Measurements from ENCODE around the gene CLIC6. TPM values are rescaled to one million over a fixed set of nuclear protein-coding genes. Genes with fewer than 3 reads are reported as not detected.

CLIC6 gene
- total and polyA plus RNA-seq, 2 of the 4 experiments (the other 2 are of a cell fraction) = not detected

GRCh38 chr21:34619841-34620665 is 48.7 kb upstream of the CLIC6 start:
- Histone ChIP-seq H3K4me1 (ENCODE audit: control insufficient read depth, insufficient read depth, low read length) (no peaks in the 10 kb centered on the region), H2BK5ac (ENCODE audit: low read depth, low read length, poor library complexity, severe bottlenecking) (no peak overlapping the region), H3K36me3 (ENCODE audit: control insufficient read depth, insufficient read depth, low read length) (no peaks in the 10 kb centered on the region), H3K27me3 (ENCODE audit: control insufficient read depth, insufficient read depth, low read length) (peaks cover 38% of the 10 kb centered on the region), H3K23ac (ENCODE audit: low read depth, low read length) (no peak overlapping the region), H3K9me1 (ENCODE audit: insufficient read depth, low read length) (no peaks in the 10 kb centered on the region), H3K4me3 (ENCODE audit: insufficient read depth, low read depth, low read length) (no peak overlapping the region), H3K4ac (ENCODE audit: low read depth, low read length) (no peak overlapping the region), H2BK15ac (ENCODE audit: low read depth, low read length) (no peak overlapping the region), H2AK9ac (replicated peaks; ENCODE audit: low read depth, low read length, poor library complexity) (no peak overlapping the region), H3K18ac (ENCODE audit: low read depth, low read length) (no peak overlapping the region), H3K27ac (ENCODE audit: insufficient read depth, low read length) (no peak overlapping the region), H3K4me2 (ENCODE audit: low read depth, low read length) (no peak overlapping the region), H3K9me3 (ENCODE audit: control insufficient read depth, insufficient read depth, low read length) (peaks cover 2% of the 10 kb centered on the region; the same call in 1 of the 2 replicates), H4K91ac (ENCODE audit: insufficient read depth, low read depth, low read length) (no peak overlapping the region), H2AFZ (replicated peaks; ENCODE audit: low read length, poor library complexity) (no peak overlapping the region), H4K20me1 (ENCODE audit: insufficient read depth, low read length) (no peaks in the 10 kb centered on the region), H2BK120ac (ENCODE audit: low read depth, low read length) (no peak overlapping the region), H3K56ac (ENCODE audit: extremely low read depth, insufficient read depth, low read length) (no peak overlapping the region), H3K79me1 (ENCODE audit: low read depth in 1 of 2, low read length in 2 of 2) (no peaks in the 10 kb centered on the region), H3K14ac (replicated peaks; ENCODE audit: low read depth, low read length) (no peak overlapping the region), H2BK20ac (ENCODE audit: low read depth, low read length) (no peak overlapping the region), H2AK5ac (ENCODE audit: low read depth, low read length) (no peak overlapping the region), H4K8ac (ENCODE audit: low read depth in 2 of 2, low read length in 2 of 2) (no peak overlapping the region), H3K9ac (ENCODE audit: low read depth, low read length) (no peak overlapping the region), H4K5ac (ENCODE audit: low read depth, low read length) (no peak overlapping the region)
- dilution Hi-C loops (cut with HindIII; ENCODE audit: low sequenced_read_pairs, unreplicated experiment) (no loop called here), in situ Hi-C loops (cut with MboI; ENCODE audit: low sequenced_read_pairs) (loop anchor here (25.0 kb wide), 1 partner anchor 708 kb away; the partner anchor contains the start of gene ATP5PO), intact Hi-C loops (cut with micrococcal nuclease) (no loop called here)
- ATAC-seq (ENCODE audit: low read depth) (no peak), DNase-seq (no peak)
- ChIA-PET POLR2A (ENCODE audit: unreplicated experiment) (no interaction called here), CTCF (no interaction called here)
- WGBS, 2 experiments (ENCODE audit: extremely low coverage in 2 of 2, insufficient read length in 1 of 2) = 60% methylated on average over 1 of the region's 8 CpGs; no CpG with 5 or more reads in 1 of the 2 experiments
- no TSS peak for BruUV-seq (replicated peaks)
- TF ChIP-seq BHLHE40 (IDR thresholded peaks at IDR 0.05; ENCODE audit: low read depth, low read length) = no peak
- TF ChIP-seq RCOR1 (IDR thresholded peaks at IDR 0.05; ENCODE audit: insufficient replicate concordance, low read length) = no peak
- TF ChIP-seq MXI1 (IDR thresholded peaks at IDR 0.05; ENCODE audit: borderline replicate concordance, low read depth, low read length) = no peak
- no peak for TF ChIP-seq RAD21 (IDR thresholded peaks at IDR 0.05; ENCODE audit: low read length)
- TF ChIP-seq NFE2L2 (IDR thresholded peaks at IDR 0.05; ENCODE audit: low read depth, low read length) = no peak
- no peak for TF ChIP-seq RFX5 (IDR thresholded peaks at IDR 0.05; ENCODE audit: low read depth, low read length)
- TF ChIP-seq ELK1 (IDR thresholded peaks at IDR 0.05; ENCODE audit: borderline replicate concordance, low read depth, low read length) = no peak
- TF ChIP-seq FOS (IDR thresholded peaks at IDR 0.05; ENCODE audit: low read depth, low read length) = no peak
- TF ChIP-seq USF2 (IDR thresholded peaks at IDR 0.05; ENCODE audit: low read depth, low read length) = no peak
- no peak for TF ChIP-seq CEBPB (IDR thresholded peaks at IDR 0.05; ENCODE audit: low read depth, low read length)
- TF ChIP-seq MAFK (IDR thresholded peaks at IDR 0.05; ENCODE audit: low read depth, low read length) = no peak
- no peak for TF ChIP-seq SMC3 (IDR thresholded peaks at IDR 0.05; ENCODE audit: low read depth, low read length)
- TF ChIP-seq POLR2A (IDR thresholded peaks at IDR 0.05; ENCODE audit: low read depth, low read length) = no peak
- no peak for TF ChIP-seq CTCF (conservative IDR thresholded peaks at IDR 0.05; ENCODE audit: low read depth, low read length)
- TF ChIP-seq MAZ (IDR thresholded peaks at IDR 0.05; ENCODE audit: borderline replicate concordance, low read depth, low read length) = no peak

Measured in IMR-90 (cell line).